ENCODE results near the gene CCN5.

DNA sequence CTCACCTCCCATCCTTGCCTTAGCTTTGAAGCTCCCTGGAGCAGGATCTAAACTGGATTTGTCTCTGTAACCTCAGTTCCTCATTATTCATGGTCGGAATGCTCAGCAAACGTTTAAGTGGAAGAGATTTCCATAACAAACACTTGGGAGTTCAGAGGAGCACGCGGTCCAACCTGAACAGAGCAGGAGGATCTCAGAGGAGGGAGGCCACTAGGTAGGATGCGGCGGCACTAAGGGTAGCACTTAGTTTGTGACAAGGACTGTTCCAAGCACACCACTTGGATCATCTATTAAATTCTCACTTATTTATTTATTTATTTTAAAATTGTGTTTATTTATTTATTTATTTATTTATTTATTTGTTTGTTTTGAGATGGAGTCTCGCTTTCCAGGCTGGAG is 13.3 kb upstream of the CCN5 start:
- TF ChIP-seq, protein P1, sequence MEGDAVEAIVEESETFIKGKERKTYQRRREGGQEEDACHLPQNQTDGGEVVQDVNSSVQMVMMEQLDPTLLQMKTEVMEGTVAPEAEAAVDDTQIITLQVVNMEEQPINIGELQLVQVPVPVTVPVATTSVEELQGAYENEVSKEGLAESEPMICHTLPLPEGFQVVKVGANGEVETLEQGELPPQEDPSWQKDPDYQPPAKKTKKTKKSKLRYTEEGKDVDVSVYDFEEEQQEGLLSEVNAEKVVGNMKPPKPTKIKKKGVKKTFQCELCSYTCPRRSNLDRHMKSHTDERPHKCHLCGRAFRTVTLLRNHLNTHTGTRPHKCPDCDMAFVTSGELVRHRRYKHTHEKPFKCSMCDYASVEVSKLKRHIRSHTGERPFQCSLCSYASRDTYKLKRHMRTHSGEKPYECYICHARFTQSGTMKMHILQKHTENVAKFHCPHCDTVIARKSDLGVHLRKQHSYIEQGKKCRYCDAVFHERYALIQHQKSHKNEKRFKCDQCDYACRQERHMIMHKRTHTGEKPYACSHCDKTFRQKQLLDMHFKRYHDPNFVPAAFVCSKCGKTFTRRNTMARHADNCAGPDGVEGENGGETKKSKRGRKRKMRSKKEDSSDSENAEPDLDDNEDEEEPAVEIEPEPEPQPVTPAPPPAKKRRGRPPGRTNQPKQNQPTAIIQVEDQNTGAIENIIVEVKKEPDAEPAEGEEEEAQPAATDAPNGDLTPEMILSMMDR (IDR thresholded peaks at IDR 0.05; ENCODE audit: insufficient read depth, low read length), result no peak
- TF ChIP-seq POLR2AphosphoS5 (IDR thresholded peaks at IDR 0.05; ENCODE audit: low read depth) (no peak), SPI1 (IDR thresholded peaks at IDR 0.05; ENCODE audit: borderline replicate concordance, low read depth) (no peak), GABPA (IDR thresholded peaks at IDR 0.05; ENCODE audit: low read depth) (no peak)

Data from HL-60 (cell line).